ENCODE measurements around the gene PDGFA.

DNA sequence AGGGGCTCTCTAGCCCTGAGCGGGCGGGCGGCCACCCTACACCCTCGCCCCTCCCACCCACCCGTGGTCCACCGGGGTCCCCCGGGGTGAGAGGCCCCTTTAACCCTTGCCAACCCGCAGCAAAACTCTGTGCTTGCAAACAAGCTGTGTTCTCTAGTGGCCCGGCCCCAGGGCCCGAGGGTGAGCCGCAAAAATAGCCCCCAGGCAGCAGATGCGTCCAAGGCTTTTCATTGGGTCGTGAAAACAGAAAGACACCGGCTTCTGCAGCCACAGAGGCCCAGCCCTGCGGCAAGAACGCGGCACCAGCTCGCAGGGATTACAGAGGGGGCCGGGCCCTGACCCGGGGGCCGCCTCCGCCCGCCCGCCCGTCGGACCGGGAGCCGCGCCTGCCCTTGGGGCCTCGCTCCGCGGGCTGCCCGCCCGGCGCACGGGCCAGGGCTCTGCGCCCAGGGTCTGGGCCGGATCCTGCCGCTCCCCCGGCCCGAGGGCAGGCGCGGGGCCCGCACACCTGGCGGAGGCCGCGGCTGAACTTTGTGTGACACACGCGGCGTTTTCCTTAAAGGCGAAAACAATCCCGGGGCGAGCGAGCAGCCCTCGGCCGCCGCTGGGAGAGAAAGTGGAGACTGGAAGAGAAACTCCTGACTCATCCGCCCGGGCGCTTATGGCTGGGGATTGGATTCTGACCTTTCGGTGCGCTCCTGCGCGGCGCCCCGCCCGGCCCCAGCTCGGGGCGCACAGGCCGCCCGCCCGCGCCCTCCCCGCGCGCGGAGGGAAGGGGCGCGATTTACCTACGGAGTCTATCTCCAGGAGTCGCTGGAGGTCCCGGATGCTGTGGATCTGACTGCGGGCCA, 2.8 kb downstream of the PDGFA start:
- TF ChIP-seq POLR2A (IDR thresholded peaks at IDR 0.05) (no peak), POLR2AphosphoS5 (IDR thresholded peaks at IDR 0.05) (no peak), EP300 (IDR thresholded peaks at IDR 0.05) (no peak)
- TF ChIP-seq, protein P1, sequence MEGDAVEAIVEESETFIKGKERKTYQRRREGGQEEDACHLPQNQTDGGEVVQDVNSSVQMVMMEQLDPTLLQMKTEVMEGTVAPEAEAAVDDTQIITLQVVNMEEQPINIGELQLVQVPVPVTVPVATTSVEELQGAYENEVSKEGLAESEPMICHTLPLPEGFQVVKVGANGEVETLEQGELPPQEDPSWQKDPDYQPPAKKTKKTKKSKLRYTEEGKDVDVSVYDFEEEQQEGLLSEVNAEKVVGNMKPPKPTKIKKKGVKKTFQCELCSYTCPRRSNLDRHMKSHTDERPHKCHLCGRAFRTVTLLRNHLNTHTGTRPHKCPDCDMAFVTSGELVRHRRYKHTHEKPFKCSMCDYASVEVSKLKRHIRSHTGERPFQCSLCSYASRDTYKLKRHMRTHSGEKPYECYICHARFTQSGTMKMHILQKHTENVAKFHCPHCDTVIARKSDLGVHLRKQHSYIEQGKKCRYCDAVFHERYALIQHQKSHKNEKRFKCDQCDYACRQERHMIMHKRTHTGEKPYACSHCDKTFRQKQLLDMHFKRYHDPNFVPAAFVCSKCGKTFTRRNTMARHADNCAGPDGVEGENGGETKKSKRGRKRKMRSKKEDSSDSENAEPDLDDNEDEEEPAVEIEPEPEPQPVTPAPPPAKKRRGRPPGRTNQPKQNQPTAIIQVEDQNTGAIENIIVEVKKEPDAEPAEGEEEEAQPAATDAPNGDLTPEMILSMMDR (IDR thresholded peaks at IDR 0.05), result no peak
